ENCODE results near the gene SBF1. TPM values are rescaled to one million over a fixed set of nuclear protein-coding genes. Genes with fewer than 3 reads are reported as not detected.

SBF1 gene
- polyA plus RNA-seq, 1 donor from 2014 or later = 17.5 TPM

GRCh38 chr22:50516891-50517290, 42.1 kb upstream of the SBF1 start:
- no peak overlapping the region for H3K27ac Mint-ChIP-seq
- no peak overlapping the region for H3K4me3 Mint-ChIP-seq
- no peaks in the 10 kb centered on the region for H3K27me3 Mint-ChIP-seq
- no peaks in the 10 kb centered on the region for H3K9me3 Mint-ChIP-seq
- H3K36me3 Mint-ChIP-seq = no peaks in the 10 kb centered on the region
- H3K4me1 Mint-ChIP-seq = peaks cover 0 to 5% (median 3%) of the 10 kb centered on the region in 3 donors

- Mint-ChIP-seq H3K36me3 (no peaks in the 10 kb centered on the region), H3K27me3 (no peaks in the 10 kb centered on the region), H3K9me3 (no peaks in the 10 kb centered on the region), H3K27ac (peak overlapping the region in 1 of 3 donors; percentile 42), H3K4me1 (peaks cover 0 to 5% (median 3%) of the 10 kb centered on the region in 3 donors), H3K4me3 (no peak overlapping the region)
These were observed 41.2 kb upstream of the SBF1 start for GRCh38 chr22:50516068-50516467.

- no peak overlapping the region for H3K4me3 Mint-ChIP-seq
- H3K27me3 Mint-ChIP-seq = no peaks in the 10 kb centered on the region
- no peaks in the 10 kb centered on the region for H3K9me3 Mint-ChIP-seq
- H3K4me1 Mint-ChIP-seq = peaks cover 9 to 14% (median 11%) of the 10 kb centered on the region in 3 donors
- H3K36me3 Mint-ChIP-seq = no peaks in the 10 kb centered on the region
- peak overlapping the region in 2 of 3 donors; percentile 16 to 46 for H3K27ac Mint-ChIP-seq
These were observed 38.3 kb upstream of the SBF1 start for GRCh38 chr22:50513175-50513574.

DNA sequence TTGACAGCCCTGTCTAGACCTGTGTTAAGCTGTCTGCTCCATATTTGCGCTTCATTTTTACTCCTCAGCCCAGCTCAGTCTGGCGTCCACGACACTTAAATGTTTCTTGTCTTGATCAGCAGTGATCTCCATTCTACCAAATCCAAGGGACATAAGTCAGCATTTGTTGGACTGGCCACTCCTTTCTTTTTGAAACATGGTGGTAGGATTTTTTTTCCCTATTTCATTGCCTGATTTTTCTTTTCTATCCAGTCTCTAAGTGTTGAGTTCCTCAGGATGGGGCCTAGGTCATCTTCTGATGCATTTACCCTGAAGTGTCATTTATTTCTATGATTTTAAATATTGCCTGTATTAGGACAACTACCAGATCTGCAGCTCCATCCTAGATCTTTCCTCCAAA, 34.1 kb upstream of the SBF1 start:
- Mint-ChIP-seq H3K27me3 (no peaks in the 10 kb centered on the region), H3K36me3 (no peaks in the 10 kb centered on the region), H3K9me3 (no peaks in the 10 kb centered on the region), H3K27ac (peak overlapping the region; percentile 84 to 98 (median 97)), H3K4me3 (peak overlapping the region; percentile 90 to 99 (median 95)), H3K4me1 (peaks cover 9 to 14% (median 11%) of the 10 kb centered on the region in 3 donors)

DNA sequence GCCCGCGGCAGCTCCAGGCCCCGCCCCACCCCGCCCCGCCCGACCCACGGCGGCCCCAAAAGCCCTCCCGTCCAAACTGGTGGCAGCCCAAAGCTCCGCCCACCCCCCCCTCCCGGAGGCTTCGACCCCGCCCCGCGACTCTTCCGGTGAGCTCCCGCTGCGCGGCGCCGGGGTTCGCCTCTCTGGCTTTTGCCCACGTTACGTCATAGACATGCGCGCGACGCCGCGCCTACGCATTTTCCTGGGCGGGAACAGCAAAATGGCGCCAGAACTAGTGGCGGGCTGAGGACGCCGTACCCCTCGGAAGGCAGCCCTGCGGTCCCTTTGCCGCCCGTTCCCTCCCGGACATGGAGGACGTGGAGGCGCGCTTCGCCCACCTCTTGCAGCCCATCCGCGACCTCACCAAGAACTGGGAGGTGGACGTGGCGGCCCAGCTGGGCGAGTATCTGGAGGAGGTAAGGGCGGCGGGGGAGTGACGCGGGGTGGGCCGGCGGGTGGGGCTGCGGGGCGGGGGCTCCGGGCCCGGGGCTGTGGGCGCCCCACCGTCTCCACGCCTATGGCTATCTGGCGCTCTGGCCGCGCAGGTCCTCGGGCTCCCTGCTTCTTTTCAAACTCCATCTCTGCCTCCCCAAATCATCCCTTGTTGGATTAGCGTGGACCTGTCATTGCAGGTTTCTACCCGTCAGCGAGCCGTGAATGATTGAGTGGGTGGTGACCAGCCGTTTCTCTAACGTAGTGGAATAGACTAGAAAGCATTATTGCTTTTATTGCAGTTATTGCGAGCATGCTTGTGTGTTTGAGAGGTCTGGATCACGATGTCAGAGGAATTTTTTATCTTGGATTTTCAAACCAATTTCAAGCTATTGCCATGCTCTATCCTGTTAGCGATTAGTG, 33.4 kb upstream of the SBF1 start, which contains the start of gene NCAPH2:
TSS of gene NCAPH2 (plus strand) at position 234 of the 894 bp plus-strand sequence. CDS start at position 348, 114 bp downstream.
- no peaks in the 10 kb centered on the region for H3K36me3 Mint-ChIP-seq
- no peaks in the 10 kb centered on the region for H3K27me3 Mint-ChIP-seq
- H3K9me3 Mint-ChIP-seq = no peaks in the 10 kb centered on the region
- peaks cover 9 to 14% (median 10%) of the 10 kb centered on the region in 3 donors for H3K4me1 Mint-ChIP-seq
- peak within 1 kb of the TSS; percentile 94 to 98 (median 97) for H3K27ac Mint-ChIP-seq
- H3K4me3 Mint-ChIP-seq = peak within 1 kb of the TSS; percentile 94 to 99 (median 96)

- Mint-ChIP-seq H3K4me3 (peak within 1 kb of the TSS; percentile 94 to 99 (median 96)), H3K27me3 (no peaks in the 10 kb centered on the region), H3K27ac (peak within 1 kb of the TSS; percentile 94 to 98 (median 97)), H3K4me1 (peaks cover 9 to 14% (median 10%) of the 10 kb centered on the region in 3 donors), H3K9me3 (no peaks in the 10 kb centered on the region), H3K36me3 (no peaks in the 10 kb centered on the region)
These were observed 32.7 kb upstream of the SBF1 start, which contains the start of gene LMF2 for GRCh38 chr22:50507421-50507990. LMF2 (minus strand) TSS chr22:50507702; CDS start chr22:50507675, 27 bp downstream.

GRCh38 chr22:50506611-50507420, 32.0 kb upstream of the SBF1 start:
- H3K27me3 Mint-ChIP-seq = no peaks in the 10 kb centered on the region
- peak overlapping the region; percentile 94 to 98 (median 96) for H3K4me3 Mint-ChIP-seq
- peak overlapping the region; percentile 92 to 94 (median 93) for H3K27ac Mint-ChIP-seq
- H3K4me1 Mint-ChIP-seq = peaks cover 9 to 14% (median 11%) of the 10 kb centered on the region in 3 donors
- H3K36me3 Mint-ChIP-seq = no peaks in the 10 kb centered on the region
- H3K9me3 Mint-ChIP-seq = no peaks in the 10 kb centered on the region

GRCh38 chr22:50505776-50506610, 31.2 kb upstream of the SBF1 start:
- peaks cover 9 to 14% (median 11%) of the 10 kb centered on the region in 3 donors for H3K4me1 Mint-ChIP-seq
- H3K36me3 Mint-ChIP-seq = no peaks in the 10 kb centered on the region
- no peaks in the 10 kb centered on the region for H3K9me3 Mint-ChIP-seq
- no peaks in the 10 kb centered on the region for H3K27me3 Mint-ChIP-seq
- no peak overlapping the region for H3K27ac Mint-ChIP-seq
- H3K4me3 Mint-ChIP-seq = peak overlapping the region in 2 of 4 donors; percentile 28 to 29

DNA sequence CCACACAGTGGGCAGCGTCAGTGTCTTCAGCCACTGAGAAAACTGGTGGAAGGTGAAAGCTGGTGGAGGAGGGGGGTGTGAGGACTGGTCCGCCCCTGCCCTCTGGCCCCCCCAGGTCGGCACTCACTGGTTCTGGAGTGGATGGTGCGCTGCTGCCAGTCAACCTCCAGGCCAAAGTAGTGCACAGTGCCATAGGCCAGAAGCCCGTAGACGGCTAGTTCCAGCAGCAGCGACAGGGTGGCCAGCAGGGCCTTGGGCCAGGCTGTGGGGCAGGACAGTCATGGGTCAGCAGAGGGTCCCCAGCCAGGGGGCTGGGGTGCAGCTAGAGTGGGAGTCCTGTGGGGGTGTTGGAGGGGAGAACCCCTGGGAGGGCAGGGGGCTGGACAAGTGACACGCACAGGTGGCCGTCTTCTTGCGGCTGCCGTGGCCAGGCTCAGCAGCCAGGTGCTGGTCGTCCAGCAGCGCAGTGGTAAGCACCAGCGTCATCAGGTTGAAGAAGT, 30.5 kb upstream of the SBF1 start:
- Mint-ChIP-seq H3K27ac (no peak overlapping the region), H3K36me3 (no peaks in the 10 kb centered on the region), H3K9me3 (no peaks in the 10 kb centered on the region), H3K27me3 (no peaks in the 10 kb centered on the region), H3K4me1 (peaks cover 9 to 14% (median 11%) of the 10 kb centered on the region in 3 donors), H3K4me3 (peak overlapping the region in 2 of 4 donors; percentile 29 to 32)

GRCh38 chr22:50504369-50505211, 29.8 kb upstream of the SBF1 start:
- Mint-ChIP-seq H3K36me3 (no peaks in the 10 kb centered on the region), H3K27me3 (no peaks in the 10 kb centered on the region), H3K4me3 (no peak overlapping the region), H3K9me3 (no peaks in the 10 kb centered on the region), H3K27ac (no peak overlapping the region), H3K4me1 (peaks cover 8 to 13% (median 10%) of the 10 kb centered on the region in 3 donors)

GRCh38 chr22:50503475-50504145, 28.8 kb upstream of the SBF1 start:
- Mint-ChIP-seq H3K4me3 (no peak overlapping the region), H3K36me3 (no peaks in the 10 kb centered on the region), H3K9me3 (no peaks in the 10 kb centered on the region), H3K27me3 (no peaks in the 10 kb centered on the region), H3K27ac (no peak overlapping the region), H3K4me1 (peaks cover 1 to 6% (median 4%) of the 10 kb centered on the region in 3 donors)

DNA sequence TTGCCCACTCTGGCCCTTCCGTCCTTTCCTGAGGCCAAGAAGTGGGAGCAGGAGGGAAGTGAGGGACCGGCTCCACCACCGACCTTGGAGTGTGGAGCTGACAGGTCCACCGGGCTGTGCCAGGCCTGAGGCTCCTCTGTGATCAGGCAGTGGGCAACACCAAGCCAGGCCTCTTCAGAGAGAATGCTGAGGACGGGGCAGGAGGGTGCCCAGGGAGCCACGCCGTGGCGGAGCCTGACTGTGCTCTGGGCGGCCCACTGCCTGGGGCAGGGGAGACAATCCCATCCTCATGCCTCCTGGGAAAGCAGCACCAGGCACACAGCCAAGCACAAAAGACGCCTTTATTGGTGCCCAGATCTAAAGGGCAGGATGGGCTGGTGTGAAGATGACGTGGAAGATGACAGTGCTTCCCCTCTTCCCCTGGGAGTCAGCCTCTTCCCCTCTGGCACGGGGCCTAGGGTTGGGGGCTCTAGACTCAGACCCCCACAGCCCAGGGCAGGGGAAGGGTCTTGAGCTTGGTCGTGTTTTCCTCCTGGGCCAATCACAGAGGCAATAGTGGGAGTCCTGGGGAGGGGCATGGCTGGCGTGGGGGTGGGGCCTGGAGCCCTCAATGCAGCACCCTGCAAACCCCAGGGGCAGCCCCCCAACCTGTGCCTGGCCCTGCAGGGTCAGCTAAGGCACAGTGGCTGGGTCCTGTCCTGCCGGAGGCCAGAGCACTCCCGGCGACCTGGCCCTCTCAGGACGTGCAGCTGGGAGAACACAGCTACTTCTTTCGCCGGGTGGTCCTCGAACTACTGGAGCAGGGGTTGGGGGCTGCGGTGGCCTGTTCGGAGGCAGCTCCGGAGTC, 28.0 kb upstream of the SBF1 start:
- no peaks in the 10 kb centered on the region for H3K36me3 Mint-ChIP-seq
- peak overlapping the region in 1 of 4 donors; percentile 38 for H3K4me3 Mint-ChIP-seq
- peaks cover 3 to 6% (median 5%) of the 10 kb centered on the region in 3 donors for H3K4me1 Mint-ChIP-seq
- H3K9me3 Mint-ChIP-seq = no peaks in the 10 kb centered on the region
- H3K27ac Mint-ChIP-seq = no peak overlapping the region
- H3K27me3 Mint-ChIP-seq = no peaks in the 10 kb centered on the region

Measured in IgD-negative memory B cell (primary cell).